Measurements from ENCODE around the gene MAN1C1.
"Not testable (repeated sequence)": the region's sequence is repeated elsewhere in the genome, so short reads cannot be mapped to it uniquely, and the experiment has no call there.

The MAN1C1 gene

GRCh38 chr1:25697435-25698217, 81.0 kb downstream of the MAN1C1 start:
- Mint-ChIP-seq H3K27ac (no peak overlapping the region), H3K9me3 (no peaks in the 10 kb centered on the region), H3K36me3 (peaks cover 28% of the 10 kb centered on the region), H3K27me3 (peaks cover 14% of the 10 kb centered on the region), H3K4me3 (no peak overlapping the region), H3K4me1 (peaks cover 39% of the 10 kb centered on the region)
- CTCF ChIA-PET = interaction anchor here (0.7 to 2.3 kb wide), 7 partner anchors 47 to 104 kb away, joined by 3 to 10 read pairs (median 3); no protein-coding TSS in a partner anchor
- DNase-seq = peak; percentile 51

- Mint-ChIP-seq H3K4me3 (no peak overlapping the region), H3K36me3 (peaks cover 33% of the 10 kb centered on the region), H3K9me3 (no peaks in the 10 kb centered on the region), H3K27me3 (peaks cover 13% of the 10 kb centered on the region), H3K4me1 (peaks cover 44% of the 10 kb centered on the region), H3K27ac (no peak overlapping the region)
- DNase-seq = no peak
- CTCF ChIA-PET = interaction anchor here (0.7 to 2.3 kb wide), 6 partner anchors 48 to 103 kb away, joined by 3 to 10 read pairs (median 3); no protein-coding TSS in a partner anchor
These were observed 81.7 kb downstream of the MAN1C1 start for GRCh38 chr1:25698252-25698651.

- CTCF ChIA-PET = interaction anchor here (1.1 to 1.6 kb wide), 2 partner anchors 90 to 98 kb away, joined by 3 to 4 read pairs; no protein-coding TSS in a partner anchor
- not testable (repeated sequence) for DNase-seq, H3K27ac Mint-ChIP-seq, H3K9me3 Mint-ChIP-seq, H3K4me3 Mint-ChIP-seq
- peaks cover 19% of the 10 kb centered on the region for H3K27me3 Mint-ChIP-seq
- peaks cover 36% of the 10 kb centered on the region for H3K36me3 Mint-ChIP-seq
- peaks cover 51% of the 10 kb centered on the region for H3K4me1 Mint-ChIP-seq
These were observed 82.5 kb downstream of the MAN1C1 start for GRCh38 chr1:25699059-25699458.

GRCh38 chr1:25699500-25700143, 83.0 kb downstream of the MAN1C1 start:
- Mint-ChIP-seq H3K27me3 (peaks cover 19% of the 10 kb centered on the region), H3K36me3 (peaks cover 41% of the 10 kb centered on the region), H3K4me1 (peaks cover 57% of the 10 kb centered on the region), H3K27ac (no peak overlapping the region), H3K9me3 (no peaks in the 10 kb centered on the region), H3K4me3 (no peak overlapping the region)
- CTCF ChIA-PET = no interaction called here
- no peak for DNase-seq

GRCh38 chr1:25700144-25700523, 83.5 kb downstream of the MAN1C1 start:
- Mint-ChIP-seq H3K9me3 (no peaks in the 10 kb centered on the region), H3K4me3 (no peak overlapping the region), H3K36me3 (peaks cover 45% of the 10 kb centered on the region), H3K27ac (no peak overlapping the region), H3K4me1 (peaks cover 58% of the 10 kb centered on the region), H3K27me3 (peaks cover 19% of the 10 kb centered on the region)
- no peak for DNase-seq
- CTCF ChIA-PET = no interaction called here

- Mint-ChIP-seq H3K4me3 (no peak overlapping the region), H3K9me3 (no peaks in the 10 kb centered on the region), H3K27me3 (peaks cover 19% of the 10 kb centered on the region), H3K36me3 (peaks cover 44% of the 10 kb centered on the region), H3K4me1 (peaks cover 58% of the 10 kb centered on the region), H3K27ac (no peak overlapping the region)
- DNase-seq = no peak
- CTCF ChIA-PET = no interaction called here
These were observed 84.0 kb downstream of the MAN1C1 start for GRCh38 chr1:25700626-25701025.

- no peak for DNase-seq
- H3K4me1 Mint-ChIP-seq = peaks cover 53% of the 10 kb centered on the region
These were observed 84.6 kb downstream of the MAN1C1 start for GRCh38 chr1:25701030-25701785.

GRCh38 chr1:25702101-25702775, 85.6 kb downstream of the MAN1C1 start:
- peaks cover 39% of the 10 kb centered on the region for H3K36me3 Mint-ChIP-seq
- H3K4me3 Mint-ChIP-seq = no peak overlapping the region
- no peaks in the 10 kb centered on the region for H3K9me3 Mint-ChIP-seq
- H3K27ac Mint-ChIP-seq = peak overlapping the region; percentile 42
- H3K27me3 Mint-ChIP-seq = peaks cover 22% of the 10 kb centered on the region
- H3K4me1 Mint-ChIP-seq = peaks cover 42% of the 10 kb centered on the region
- CTCF ChIA-PET = no interaction called here
- DNase-seq = no peak

More at GRCh38 chr1:25701030-25701785, 84.6 kb downstream of the MAN1C1 start:
- no peak overlapping the region for H3K4me3 Mint-ChIP-seq
- peaks cover 20% of the 10 kb centered on the region for H3K27me3 Mint-ChIP-seq
- no peaks in the 10 kb centered on the region for H3K9me3 Mint-ChIP-seq
- H3K36me3 Mint-ChIP-seq = peaks cover 39% of the 10 kb centered on the region
- no peak overlapping the region for H3K27ac Mint-ChIP-seq
- CTCF ChIA-PET = no interaction called here

GRCh38 chr1:25703041-25703440, 86.5 kb downstream of the MAN1C1 start:
- Mint-ChIP-seq H3K27ac (no peak overlapping the region), H3K27me3 (peaks cover 22% of the 10 kb centered on the region), H3K9me3 (no peaks in the 10 kb centered on the region), H3K36me3 (peaks cover 47% of the 10 kb centered on the region), H3K4me3 (no peak overlapping the region), H3K4me1 (peaks cover 41% of the 10 kb centered on the region)
- DNase-seq = no peak
- CTCF ChIA-PET = no interaction called here

GRCh38 chr1:25703671-25704266, 87.2 kb downstream of the MAN1C1 start:
- peaks cover 22% of the 10 kb centered on the region for H3K27me3 Mint-ChIP-seq
- H3K4me1 Mint-ChIP-seq = peaks cover 38% of the 10 kb centered on the region
- H3K4me3 Mint-ChIP-seq = no peak overlapping the region
- peaks cover 45% of the 10 kb centered on the region for H3K36me3 Mint-ChIP-seq
- no peaks in the 10 kb centered on the region for H3K9me3 Mint-ChIP-seq
- DNase-seq = no peak
- CTCF ChIA-PET = no interaction called here
- H3K27ac Mint-ChIP-seq = peak overlapping the region; percentile 1

- DNase-seq = peak; percentile 59
- Mint-ChIP-seq H3K27ac (peak overlapping the region; percentile 1), H3K36me3 (peaks cover 45% of the 10 kb centered on the region), H3K27me3 (peaks cover 22% of the 10 kb centered on the region), H3K4me3 (no peak overlapping the region), H3K9me3 (no peaks in the 10 kb centered on the region), H3K4me1 (peaks cover 38% of the 10 kb centered on the region)
- CTCF ChIA-PET = no interaction called here
These were observed 87.7 kb downstream of the MAN1C1 start for GRCh38 chr1:25704267-25704691.

- Mint-ChIP-seq H3K36me3 (peaks cover 38% of the 10 kb centered on the region), H3K4me3 (no peak overlapping the region), H3K27ac (no peak overlapping the region), H3K9me3 (no peaks in the 10 kb centered on the region), H3K4me1 (peaks cover 47% of the 10 kb centered on the region), H3K27me3 (peaks cover 13% of the 10 kb centered on the region)
- CTCF ChIA-PET = interaction anchor here (1.6 kb wide), 1 partner anchor 14 kb away, joined by 4 read pairs; no protein-coding TSS in a partner anchor
- DNase-seq = no peak
These were observed 89.1 kb downstream of the MAN1C1 start for GRCh38 chr1:25705699-25706098.

Measured in activated naive CD4-positive, alpha-beta T cell treated with anti-CD3 and anti-CD28 coated beads, Interleukin-2, amount 10 ng/mL, durations not matched to agents 7 days and 5 days (primary cell).